Endothelial cell of umbilical vein (primary cell): ENCODE measurements around the gene ACSF3.

Source experiments
- EZH2 ChIP-seq: IDR thresholded peaks from 2 replicates; pipeline ENCODE4 v1.6.1; 2012; ENCODE audit warnings: borderline replicate concordance, low read depth, mild to moderate bottlenecking, moderate library complexity, low read length, inconsistent platforms; ENCODE audit not compliant: severe bottlenecking
- POLR2A ChIP-seq: IDR thresholded peaks from 2 replicates; pipeline ENCODE4 v1.6.1; 2012; ENCODE audit warnings: low read depth, mild to moderate bottlenecking, control low read depth, low read length
- POLR2AphosphoS5 ChIP-seq: IDR thresholded peaks from 2 replicates; pipeline ENCODE4 v1.6.1; 2012; ENCODE audit warnings: low read depth, mild to moderate bottlenecking, control low read depth, low read length, moderate library complexity; ENCODE audit not compliant: insufficient read depth
- TF ChIP-seq, protein P1 (sequence below), 2 donors: IDR thresholded peaks; 1 replicate in 1 of 2; 2 replicates in 1 of 2; pipeline ENCODE4 v1.5.1; 2011; ENCODE audit warnings: low read length in 2 of 2, mild to moderate bottlenecking in 2 of 2, moderate library complexity in 2 of 2, control low read depth in 1 of 2, inconsistent platforms in 1 of 2, low read depth in 1 of 2; ENCODE audit not compliant: insufficient read depth in 1 of 2; ENCODE audit errors: extremely low read depth in 1 of 2

DNA sequence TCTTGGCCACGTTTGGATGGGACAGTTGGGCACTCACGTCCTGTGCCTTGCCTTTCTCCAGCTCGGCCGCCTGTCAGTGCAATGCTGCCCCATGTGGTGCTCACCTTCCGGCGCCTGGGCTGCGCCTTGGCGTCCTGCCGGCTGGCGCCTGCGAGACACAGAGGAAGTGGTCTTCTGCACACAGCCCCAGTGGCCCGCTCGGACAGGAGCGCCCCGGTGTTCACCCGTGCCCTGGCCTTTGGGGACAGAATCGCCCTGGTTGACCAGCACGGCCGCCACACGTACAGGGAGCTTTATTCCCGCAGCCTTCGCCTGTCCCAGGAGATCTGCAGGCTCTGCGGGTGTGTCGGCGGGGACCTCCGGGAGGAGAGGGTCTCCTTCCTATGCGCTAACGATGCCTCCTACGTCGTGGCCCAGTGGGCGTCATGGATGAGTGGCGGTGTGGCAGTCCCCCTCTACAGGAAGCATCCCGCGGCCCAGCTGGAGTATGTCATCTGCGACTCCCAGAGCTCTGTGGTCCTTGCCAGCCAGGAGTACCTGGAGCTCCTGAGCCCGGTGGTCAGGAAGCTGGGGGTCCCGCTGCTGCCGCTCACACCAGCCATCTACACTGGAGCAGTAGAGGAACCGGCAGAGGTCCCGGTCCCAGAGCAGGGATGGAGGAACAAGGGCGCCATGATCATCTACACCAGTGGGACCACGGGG, 7.1 kb downstream of the ACSF3 start:
- TF ChIP-seq, protein P1, sequence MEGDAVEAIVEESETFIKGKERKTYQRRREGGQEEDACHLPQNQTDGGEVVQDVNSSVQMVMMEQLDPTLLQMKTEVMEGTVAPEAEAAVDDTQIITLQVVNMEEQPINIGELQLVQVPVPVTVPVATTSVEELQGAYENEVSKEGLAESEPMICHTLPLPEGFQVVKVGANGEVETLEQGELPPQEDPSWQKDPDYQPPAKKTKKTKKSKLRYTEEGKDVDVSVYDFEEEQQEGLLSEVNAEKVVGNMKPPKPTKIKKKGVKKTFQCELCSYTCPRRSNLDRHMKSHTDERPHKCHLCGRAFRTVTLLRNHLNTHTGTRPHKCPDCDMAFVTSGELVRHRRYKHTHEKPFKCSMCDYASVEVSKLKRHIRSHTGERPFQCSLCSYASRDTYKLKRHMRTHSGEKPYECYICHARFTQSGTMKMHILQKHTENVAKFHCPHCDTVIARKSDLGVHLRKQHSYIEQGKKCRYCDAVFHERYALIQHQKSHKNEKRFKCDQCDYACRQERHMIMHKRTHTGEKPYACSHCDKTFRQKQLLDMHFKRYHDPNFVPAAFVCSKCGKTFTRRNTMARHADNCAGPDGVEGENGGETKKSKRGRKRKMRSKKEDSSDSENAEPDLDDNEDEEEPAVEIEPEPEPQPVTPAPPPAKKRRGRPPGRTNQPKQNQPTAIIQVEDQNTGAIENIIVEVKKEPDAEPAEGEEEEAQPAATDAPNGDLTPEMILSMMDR (IDR thresholded peaks at IDR 0.05; ENCODE audit: extremely low read depth in 1 of 2, insufficient read depth in 1 of 2, low read depth in 1 of 2, low read length in 2 of 2), result no peak
- TF ChIP-seq POLR2AphosphoS5, result no peak
- no peak for TF ChIP-seq POLR2A
- no peak for TF ChIP-seq EZH2
